WTC11 (cell line): ENCODE results near the gene TCTN1. TPM values are rescaled to one million over a fixed set of nuclear protein-coding genes. Genes with fewer than 3 reads are reported as not detected.

Experiments
- ATAC-seq: fragments of 200-7000 bp; cut with Tn5 transposase; 2 replicates; pipeline ENCODE4 v1.10.0; 2021; ENCODE audit warnings: mild to moderate bottlenecking, moderate library complexity
- CTCF ChIA-PET: fragments of 300-600 bp; sonication (Branson Sonifier 250); formaldehyde crosslinking; loops from one replicate; lab custom pipeline; 2021; ENCODE audit warnings: antibody characterized with exemption; lab: Charles Lee
- POLR2A ChIA-PET: fragments of 350-600 bp; sonication (Branson Sonifier 250); formaldehyde crosslinking; loops from one replicate; lab custom pipeline; 2021; ENCODE audit warnings: antibody characterized with exemption; lab: Charles Lee
- DNase-seq: peaks from one replicate; pipeline ENCODE4 v3.0.0; 2021; ENCODE audit warnings: low spot score
- H3K27ac Mint-ChIP-seq: 2 replicates; pipeline ENCODE4 v1.8.0; 2021; ENCODE audit warnings: mixed read lengths
- H3K27me3 Mint-ChIP-seq: 2 replicates; pipeline ENCODE4 v1.8.0; 2021; ENCODE audit warnings: low read depth, mild to moderate bottlenecking, moderate library complexity, mixed read lengths
- H3K36me3 Mint-ChIP-seq: 2 replicates; pipeline ENCODE4 v1.8.0; 2021; ENCODE audit warnings: mixed read lengths
- H3K4me1 Mint-ChIP-seq: 2 replicates; pipeline ENCODE4 v1.8.0; 2022; ENCODE audit warnings: mixed read lengths
- H3K4me3 Mint-ChIP-seq: 2 replicates; pipeline ENCODE4 v1.8.0; 2021; ENCODE audit warnings: mild to moderate bottlenecking, moderate library complexity, mixed read lengths
- H3K9me3 Mint-ChIP-seq: 2 replicates; pipeline ENCODE4 v1.8.0; 2021; ENCODE audit warnings: mixed read lengths
- ARID4B ChIP-seq: sonication (generic); formaldehyde crosslinking; IDR thresholded peaks from 2 replicates; pipeline ENCODE4 v1.8.0; 2023; ENCODE audit warnings: missing genetic modification reagents, mild to moderate bottlenecking, borderline replicate concordance
- ATF6 ChIP-seq: sonication (generic); formaldehyde crosslinking; IDR thresholded peaks from 2 replicates; pipeline ENCODE4 v1.8.1; 2023; ENCODE audit warnings: mild to moderate bottlenecking, missing genetic modification reagents
- CREM ChIP-seq: sonication (generic); formaldehyde crosslinking; IDR thresholded peaks from 2 replicates; pipeline ENCODE4 v1.8.1; 2022; ENCODE audit warnings: mild to moderate bottlenecking, missing genetic modification reagents, moderate library complexity
- ESRRA ChIP-seq: sonication (generic); formaldehyde crosslinking; IDR thresholded peaks from 2 replicates; pipeline ENCODE4 v1.8.1; 2022; ENCODE audit warnings: mild to moderate bottlenecking, missing genetic modification reagents, borderline replicate concordance
- FOXK1 ChIP-seq: sonication (generic); formaldehyde crosslinking; IDR thresholded peaks from 2 replicates; pipeline ENCODE4 v1.8.0; 2022; ENCODE audit warnings: mild to moderate bottlenecking, moderate library complexity, missing genetic modification reagents
- GABPB1 ChIP-seq: sonication (generic); formaldehyde crosslinking; IDR thresholded peaks from 2 replicates; pipeline ENCODE4 v1.8.1; 2023; ENCODE audit warnings: mild to moderate bottlenecking, missing genetic modification reagents
- NFE2L1 ChIP-seq: sonication (generic); formaldehyde crosslinking; IDR thresholded peaks from 2 replicates; pipeline ENCODE4 v1.8.1; 2023; ENCODE audit warnings: missing genetic modification reagents
- PREB ChIP-seq: sonication (generic); formaldehyde crosslinking; IDR thresholded peaks from 2 replicates; pipeline ENCODE4 v1.8.1; 2022; ENCODE audit warnings: mild to moderate bottlenecking, missing genetic modification reagents, moderate library complexity, borderline replicate concordance
- RORB ChIP-seq: fragments of 250-450 bp; sonication (Bioruptor Pico); IDR thresholded peaks from 2 replicates; pipeline ENCODE4 v1.9.0; 2021; ENCODE audit warnings: mild to moderate bottlenecking
- SOX15 ChIP-seq: fragments of 250-450 bp; sonication (Bioruptor Pico); IDR thresholded peaks from 2 replicates; pipeline ENCODE4 v1.9.0; 2021; ENCODE audit warnings: mild to moderate bottlenecking
- TEAD4 ChIP-seq: sonication (generic); formaldehyde crosslinking; IDR thresholded peaks from 2 replicates; pipeline ENCODE4 v1.8.0; 2022; ENCODE audit warnings: mild to moderate bottlenecking, missing genetic modification reagents
- USF1 ChIP-seq: sonication (generic); formaldehyde crosslinking; IDR thresholded peaks from 2 replicates; pipeline ENCODE4 v1.8.0; 2022; ENCODE audit warnings: mild to moderate bottlenecking, missing genetic modification reagents
- ZNF425 ChIP-seq: fragments of 250-450 bp; sonication (Bioruptor Pico); conservative IDR thresholded peaks from 2 replicates; pipeline ENCODE4 v1.9.0; 2021; ENCODE audit warnings: mild to moderate bottlenecking
- total RNA-seq: library from RNA; stranded (reverse); gene quantifications from 3 replicates; pipeline ENCODE4 v1.2.3, GENCODE V29; 2021

Gene TCTN1
- total RNA-seq, 1 experiment from 2014 or later = 10.3 TPM

GRCh38 chr12:110690127-110690430 lies 76.2 kb downstream of the TCTN1 start (continued):
- TF ChIP-seq PREB (CRISPR knock-in tag) (no peak), RORB (CRISPR knock-in tag) (no peak), FOXK1 (no peak), ATF6 (CRISPR knock-in tag) (no peak), CREM (CRISPR knock-in tag) (no peak)

GRCh38 chr12:110693731-110694130 lies 79.8 kb downstream of the TCTN1 start:
- Mint-ChIP-seq H3K36me3 (no peaks in the 10 kb centered on the region), H3K4me1 (peaks cover 16% of the 10 kb centered on the region), H3K9me3 (no peaks in the 10 kb centered on the region), H3K27ac (no peak overlapping the region), H3K27me3 (no peaks in the 10 kb centered on the region; the same call in 1 of the 2 replicates), H3K4me3 (no peak overlapping the region)
- TF ChIP-seq ARID4B (CRISPR knock-in tag) (no peak), USF1 (CRISPR knock-in tag) (no peak), NFE2L1 (CRISPR knock-in tag) (no peak), TEAD4 (CRISPR knock-in tag) (no peak), SOX15 (CRISPR knock-in tag) (no peak)
- no peak for DNase-seq
- ATAC-seq = no peak
- CTCF ChIA-PET = interaction anchor here (0.6 to 0.9 kb wide), 2 partner anchors 11 to 125 kb away, joined by 4 read pairs; no protein-coding TSS in a partner anchor
- POLR2A ChIA-PET = interaction anchor here (0.5 kb wide), 1 partner anchor 317 kb away, joined by 3 read pairs; no protein-coding TSS in a partner anchor

- Mint-ChIP-seq H3K27me3 (no peaks in the 10 kb centered on the region; the same call in 1 of the 2 replicates), H3K36me3 (no peaks in the 10 kb centered on the region), H3K9me3 (no peaks in the 10 kb centered on the region), H3K27ac (no peak overlapping the region), H3K4me1 (peaks cover 16% of the 10 kb centered on the region), H3K4me3 (no peak overlapping the region)
- no peak for DNase-seq
- POLR2A ChIA-PET = no interaction called here
- TF ChIP-seq ESRRA (no peak), NFE2L1 (CRISPR knock-in tag) (no peak), ZNF425 (CRISPR knock-in tag) (no peak), GABPB1 (CRISPR knock-in tag) (no peak)
- no peak for ATAC-seq
- CTCF ChIA-PET = interaction anchor here (0.6 kb wide), 1 partner anchor 126 kb away, joined by 4 read pairs; no protein-coding TSS in a partner anchor
These were observed 80.5 kb downstream of the TCTN1 start for GRCh38 chr12:110694330-110694901.
